ENCODE results near the gene ODAD4. TPM values are rescaled to one million over a fixed set of nuclear protein-coding genes. Genes with fewer than 3 reads are reported as not detected.
"Not testable (repeated sequence)": the region's sequence is repeated elsewhere in the genome, so short reads cannot be mapped to it uniquely, and the experiment has no call there.

Gene ODAD4
- total RNA-seq, 4 donors from 2014 or later: 0.32 to 0.55 TPM; not detected in 2

GRCh38 chr17:42002175-42002791 is 71.9 kb downstream of the ODAD4 start:
- in situ Hi-C loops (cut with MboI; ENCODE audit: low pct_ligation_motif_present in 1 of 4, low pct_unique_long_range_greater_than_20kb in 1 of 4, low sequenced_read_pairs in 3 of 4): no loop called here
- H3K27me3 ChIP-seq: no peaks in the 10 kb centered on the region
- 85 to 88% methylated on average over 5 to 7 of the region's 7 CpGs for WGBS, 2 donors (ENCODE audit: low coverage in 1 of 2)
- peak overlapping the region in 2 of 4 donors; percentile 46 to 53 for H3K27ac ChIP-seq
- no peak overlapping the region for H3K4me3 ChIP-seq
- H3K9me3 ChIP-seq: no peaks in the 10 kb centered on the region
- peaks cover 0 to 35% (median 7%) of the 10 kb centered on the region in 4 donors for H3K36me3 ChIP-seq
- no peak for DNase-seq
- peaks cover 13 to 67% (median 30%) of the 10 kb centered on the region in 4 donors for H3K4me1 ChIP-seq
- intact Hi-C loops (cut with DNase I; ENCODE audit: low total_unique reads): no loop called here
- no peak for TF ChIP-seq EP300 (IDR thresholded peaks at IDR 0.05; ENCODE audit: low read depth)

- no peak for TF ChIP-seq CTCF (IDR thresholded peaks at IDR 0.05)
Observed at GRCh38 chr17:42002792-42003301, 72.4 kb downstream of the ODAD4 start.

GRCh38 chr17:42005166-42005565 is 74.7 kb downstream of the ODAD4 start:
- in situ Hi-C loops (cut with MboI; ENCODE audit: low pct_ligation_motif_present in 1 of 4, low pct_unique_long_range_greater_than_20kb in 1 of 4, low sequenced_read_pairs in 3 of 4): no loop called here
- Histone ChIP-seq H3K4me3 (no peak overlapping the region), H3K4me1 (peaks cover 13 to 69% (median 28%) of the 10 kb centered on the region in 4 donors), H3K27me3 (no peaks in the 10 kb centered on the region), H3K27ac (no peak overlapping the region), H3K36me3 (peaks cover 0 to 12% (median 0%) of the 10 kb centered on the region in 4 donors), H3K9me3 (no peaks in the 10 kb centered on the region)
- WGBS, 2 donors (ENCODE audit: low coverage in 1 of 2): 60 to 71% methylated on average over 1 of the region's 1 CpG
- DNase-seq: no peak
- intact Hi-C loops (cut with DNase I; ENCODE audit: low total_unique reads): no loop called here
- TF ChIP-seq POLR2AphosphoS5 (IDR thresholded peaks at IDR 0.05) (no peak), CTCF (IDR thresholded peaks at IDR 0.05) (no peak), EP300 (IDR thresholded peaks at IDR 0.05; ENCODE audit: low read depth) (no peak), POLR2A (IDR thresholded peaks at IDR 0.05) (no peak)

More at GRCh38 chr17:42002792-42003301, 72.4 kb downstream of the ODAD4 start:
- no peaks in the 10 kb centered on the region for H3K27me3 ChIP-seq
- intact Hi-C loops (cut with DNase I; ENCODE audit: low total_unique reads) (no loop called here), in situ Hi-C loops (cut with MboI; ENCODE audit: low pct_ligation_motif_present in 1 of 4, low pct_unique_long_range_greater_than_20kb in 1 of 4, low sequenced_read_pairs in 3 of 4) (no loop called here)
- H3K9me3 ChIP-seq: no peaks in the 10 kb centered on the region
- peaks cover 0 to 30% (median 5%) of the 10 kb centered on the region in 4 donors for H3K36me3 ChIP-seq
- peaks cover 13 to 67% (median 30%) of the 10 kb centered on the region in 4 donors for H3K4me1 ChIP-seq
- H3K4me3 ChIP-seq: no peak overlapping the region
- H3K27ac ChIP-seq: peak overlapping the region in 3 of 4 donors; percentile 45 to 53 (median 46)
- WGBS, 2 donors (ENCODE audit: low coverage in 1 of 2): 33 to 51% methylated on average over 1 to 3 of the region's 3 CpGs
- DNase-seq: no peak

- in situ Hi-C loops (cut with MboI; ENCODE audit: low pct_ligation_motif_present in 1 of 4, low pct_unique_long_range_greater_than_20kb in 1 of 4, low sequenced_read_pairs in 3 of 4): no loop called here
- no peaks in the 10 kb centered on the region for H3K9me3 ChIP-seq
- TF ChIP-seq POLR2AphosphoS5 (IDR thresholded peaks at IDR 0.05): no peak
- no peak for TF ChIP-seq EP300 (IDR thresholded peaks at IDR 0.05; ENCODE audit: low read depth)
- TF ChIP-seq CTCF (IDR thresholded peaks at IDR 0.05): peak in 1 of 5 experiments; percentile 15
- H3K27me3 ChIP-seq: no peaks in the 10 kb centered on the region
- H3K27ac ChIP-seq: no peak overlapping the region
- no peak overlapping the region for H3K4me3 ChIP-seq
- no peaks in the 10 kb centered on the region for H3K36me3 ChIP-seq
- no peak for DNase-seq
- H3K4me1 ChIP-seq: peaks cover 7 to 63% (median 28%) of the 10 kb centered on the region in 4 donors
- WGBS, 2 donors (ENCODE audit: low coverage in 1 of 2): 80% methylated on average over 4 of the region's 4 CpGs; no CpG with 5 or more reads in 1 of the 2 donors
- intact Hi-C loops (cut with DNase I; ENCODE audit: low total_unique reads): no loop called here
Observed at GRCh38 chr17:42009170-42009569, 78.8 kb downstream of the ODAD4 start.

GRCh38 chr17:42010266-42010680 is 79.9 kb downstream of the ODAD4 start:
- intact Hi-C loops (cut with DNase I; ENCODE audit: low total_unique reads): loop anchor here (10.0 kb wide), 1 partner anchor 45 kb away; the partner anchor contains the start of gene CNP
- in situ Hi-C loops (cut with MboI; ENCODE audit: low pct_ligation_motif_present in 1 of 4, low pct_unique_long_range_greater_than_20kb in 1 of 4, low sequenced_read_pairs in 3 of 4); H3K9me3 ChIP-seq; H3K4me3 ChIP-seq; DNase-seq; H3K36me3 ChIP-seq; H3K27me3 ChIP-seq; H3K27ac ChIP-seq: not testable (repeated sequence)
- WGBS, 2 donors (ENCODE audit: low coverage in 1 of 2): 69 to 75% methylated on average over 8 to 9 of the region's 9 CpGs
- peaks cover 5 to 63% (median 30%) of the 10 kb centered on the region in 4 donors for H3K4me1 ChIP-seq
